GM12891 (cell line): ENCODE results near the gene ZFPM1.

ENCODE experiments used
- POLR2A ChIP-seq: IDR thresholded peaks from 2 replicates; pipeline ENCODE4 v1.6.1; 2011; ENCODE audit warnings: low read depth, low read length, control low read depth
- POLR2AphosphoS5 ChIP-seq: IDR thresholded peaks from 2 replicates; pipeline ENCODE4 v1.6.1; 2011; ENCODE audit warnings: low read depth, low read length, control low read depth

- TF ChIP-seq POLR2A (no peak), POLR2AphosphoS5 (no peak)
Observed at GRCh38 chr16:88437367-88437964, 15.6 kb upstream of the ZFPM1 start.
